HG03108 (cell line): ENCODE data around the gene PPIE.

Experiments used
- ATAC-seq: cut with Tn5 transposase; IDR thresholded peaks from one replicate; pipeline ENCODE4 v1.9.1; 2021; ENCODE audit warnings: moderate library complexity; ENCODE audit not compliant: unreplicated experiment

PPIE gene

GRCh38 chr1:39738622-39739366 lies at the start of gene PPIE:
Gene PPIE, plus strand, starts transcription at chr1:39738882. Its CDS starts 19 bp downstream, at chr1:39738901.
- peak; percentile 81 for ATAC-seq

DNA sequence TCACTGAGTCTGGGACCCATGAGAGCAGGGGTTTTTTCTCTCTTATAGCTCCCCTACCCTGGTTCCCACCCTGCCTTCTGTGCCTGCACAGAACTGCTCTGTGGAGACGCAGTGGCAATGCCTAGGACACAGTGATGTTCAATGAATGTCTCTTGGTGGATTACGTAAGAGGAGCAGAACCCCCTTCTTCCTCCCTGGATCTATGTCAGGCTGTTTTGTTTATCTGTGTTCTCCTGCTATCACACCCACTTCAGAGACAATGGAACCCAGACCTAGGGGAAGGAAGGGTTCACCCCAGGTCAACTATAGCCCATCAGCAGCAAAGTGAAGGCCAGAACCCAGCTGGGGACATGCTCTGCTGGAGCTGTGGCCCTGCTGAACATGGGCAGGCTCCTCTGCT lies 49.5 kb upstream of the PPIE start:
- no peak for ATAC-seq

DNA sequence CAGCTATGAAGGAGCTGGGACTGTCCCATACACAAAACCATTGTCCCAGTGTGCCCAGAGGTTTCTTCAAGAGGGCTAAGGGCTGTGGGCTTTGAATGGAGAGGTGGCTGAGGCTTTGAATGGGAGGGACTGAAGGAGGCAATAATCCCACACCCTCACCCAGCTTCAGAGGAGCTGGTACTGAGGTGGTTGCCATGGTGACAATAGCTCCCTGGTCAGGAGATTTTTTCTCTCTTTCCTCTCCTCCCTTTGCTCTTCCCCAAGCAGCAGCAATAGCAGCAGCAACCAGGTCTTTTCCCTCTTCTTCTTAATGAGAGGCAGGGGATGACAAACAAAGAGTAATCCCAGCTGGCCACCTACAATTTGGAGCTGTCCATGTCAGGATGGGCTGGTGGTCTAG lies 49.0 kb upstream of the PPIE start:
- no peak for ATAC-seq

DNA sequence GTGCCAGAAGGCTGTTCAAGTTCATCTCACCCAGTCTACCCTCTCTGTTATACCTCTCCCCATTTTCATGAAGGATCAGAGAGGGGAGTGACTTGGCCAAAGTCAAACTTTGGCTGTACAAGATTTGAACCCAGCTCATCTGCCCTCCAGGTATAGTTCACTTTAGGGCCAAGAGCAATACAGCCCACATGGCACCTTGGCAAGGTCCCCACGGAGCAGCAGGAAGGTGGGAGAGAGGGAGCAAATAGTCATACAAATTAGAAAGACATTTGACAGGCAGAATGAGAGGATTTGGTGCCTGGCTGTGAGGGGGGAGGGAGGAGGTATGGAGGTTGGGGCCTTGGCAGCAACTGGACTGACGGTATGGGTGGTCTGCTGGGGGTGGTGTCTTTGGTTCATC lies 48.5 kb upstream of the PPIE start:
- no peak for ATAC-seq

DNA sequence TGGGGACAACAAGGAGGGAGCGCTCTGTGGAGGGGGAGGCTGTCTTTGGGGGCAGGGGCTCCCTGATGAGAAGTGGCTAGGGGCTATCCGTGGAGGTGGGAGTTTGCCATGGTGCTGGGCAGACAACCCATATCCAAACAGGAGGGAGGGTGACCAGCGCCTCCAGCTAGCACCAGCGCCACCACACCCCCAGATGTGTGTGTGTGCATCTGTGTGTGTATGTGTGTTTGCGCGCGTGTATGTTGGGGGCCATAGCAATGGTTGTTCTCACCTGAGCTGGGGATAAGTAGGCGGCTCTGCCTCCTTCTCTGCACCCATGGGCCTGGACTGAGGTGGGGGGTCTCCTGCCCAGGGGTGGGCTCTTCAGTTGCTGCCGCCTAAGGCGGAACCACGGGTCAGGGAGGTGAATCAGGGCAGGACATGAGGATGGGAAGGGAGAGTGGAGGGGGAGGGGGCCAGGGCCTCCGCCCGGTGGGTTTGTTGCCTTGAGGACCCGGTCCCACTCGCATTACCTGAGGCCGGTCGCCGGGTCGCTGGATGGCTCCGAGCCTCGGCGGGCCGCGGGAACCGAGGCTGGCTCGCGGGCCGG lies 47.8 kb upstream of the PPIE start:
- no peak for ATAC-seq

- ATAC-seq, result peak; percentile 62
Observed at GRCh38 chr1:39691383-39692151, 47.1 kb upstream of the PPIE start, which contains the start of gene HPCAL4. Gene HPCAL4, minus strand, starts transcription at chr1:39691433. Its CDS starts 6,830 bp downstream, at chr1:39684603.

GRCh38 chr1:39692152-39693074 lies 46.3 kb upstream of the PPIE start:
- no peak for ATAC-seq

DNA sequence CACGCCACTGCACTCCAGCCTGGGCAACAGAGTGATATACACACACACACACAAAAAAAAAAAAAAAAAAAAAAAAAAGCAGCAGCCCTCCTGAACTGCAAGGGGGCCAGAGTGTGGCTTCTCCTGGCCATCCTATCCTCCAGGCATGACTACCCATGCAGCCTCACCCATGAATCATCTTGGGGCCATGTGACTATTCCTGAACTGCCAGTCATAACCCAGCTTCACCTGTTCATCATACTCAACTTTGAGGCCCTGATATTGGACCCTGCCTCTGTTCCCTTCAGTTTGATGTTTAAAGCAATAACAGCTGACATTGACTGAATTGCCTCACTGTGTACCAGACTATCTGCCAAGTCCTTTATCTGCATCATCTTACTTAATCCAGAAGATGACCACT lies 44.7 kb upstream of the PPIE start:
- no peak for ATAC-seq

DNA sequence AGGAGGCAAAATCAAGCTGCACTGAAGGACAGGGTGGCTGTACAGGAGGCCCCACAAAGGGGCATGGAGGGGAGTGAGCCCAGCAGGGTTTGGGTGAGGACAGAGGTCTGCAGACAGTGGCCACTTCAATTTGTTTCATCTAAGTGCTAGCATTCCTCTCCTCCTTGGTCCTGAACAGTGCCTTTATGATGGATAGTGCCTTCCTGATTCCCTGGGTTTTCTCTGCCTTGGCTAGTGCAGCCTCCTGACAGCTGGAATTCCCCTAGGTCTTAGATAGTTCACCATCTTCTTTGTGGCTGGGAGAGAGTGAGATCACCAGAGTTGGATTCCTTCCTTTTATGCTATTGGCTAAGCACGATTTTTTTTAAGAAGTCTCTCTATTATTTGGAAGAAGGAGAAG lies 43.7 kb upstream of the PPIE start:
- no peak for ATAC-seq

GRCh38 chr1:39696448-39696847 lies 42.2 kb upstream of the PPIE start:
- ATAC-seq, result no peak

GRCh38 chr1:39698568-39698967 lies 40.1 kb upstream of the PPIE start:
- ATAC-seq, result no peak

DNA sequence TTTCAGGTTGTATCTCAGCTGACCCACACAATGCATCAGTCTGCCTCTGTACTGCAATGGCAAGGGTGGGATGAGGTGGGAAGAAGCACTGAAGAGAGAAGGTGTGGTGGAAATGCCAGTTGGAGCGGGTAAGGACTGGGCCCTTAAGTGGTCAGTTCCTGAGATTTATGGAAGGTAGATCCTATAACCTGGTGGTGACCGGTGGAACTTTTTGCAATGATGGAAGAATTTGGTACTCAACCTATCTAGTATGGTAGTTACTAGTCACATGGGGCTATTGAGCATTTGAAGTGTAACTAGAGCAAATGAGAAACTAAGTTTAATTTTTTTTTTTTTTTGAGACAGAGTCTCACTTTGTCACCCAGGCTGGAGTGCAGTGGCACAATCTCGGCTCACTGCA lies 39.3 kb upstream of the PPIE start:
- no peak for ATAC-seq

GRCh38 chr1:39700348-39700747 lies 38.3 kb upstream of the PPIE start:
- ATAC-seq, result no peak

DNA sequence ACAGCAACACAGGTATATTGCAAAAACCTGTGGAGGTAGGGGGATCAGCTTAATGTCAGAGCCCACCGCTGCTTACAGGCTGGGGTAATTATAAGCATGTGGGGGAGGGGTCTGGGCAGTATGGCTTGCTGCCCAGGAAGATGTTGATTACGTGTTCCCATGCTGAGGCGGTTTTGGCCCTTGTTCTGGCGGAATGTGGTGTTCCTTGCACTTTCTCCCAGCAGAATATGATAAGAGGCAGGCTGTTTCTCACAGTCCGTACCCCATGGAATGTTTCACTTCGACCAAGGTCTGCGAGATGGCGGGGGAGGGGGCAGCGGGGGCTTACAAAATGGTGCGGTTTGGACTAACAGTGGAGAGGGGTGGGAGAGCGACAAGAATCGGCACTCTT lies 37.6 kb upstream of the PPIE start:
- no peak for ATAC-seq

- no peak for ATAC-seq
Observed at GRCh38 chr1:39704757-39705156, 33.9 kb upstream of the PPIE start.

GRCh38 chr1:39707506-39707905 lies 31.2 kb upstream of the PPIE start:
- no peak for ATAC-seq

- ATAC-seq, result no peak
Observed at GRCh38 chr1:39711104-39711965, 27.3 kb upstream of the PPIE start.

DNA sequence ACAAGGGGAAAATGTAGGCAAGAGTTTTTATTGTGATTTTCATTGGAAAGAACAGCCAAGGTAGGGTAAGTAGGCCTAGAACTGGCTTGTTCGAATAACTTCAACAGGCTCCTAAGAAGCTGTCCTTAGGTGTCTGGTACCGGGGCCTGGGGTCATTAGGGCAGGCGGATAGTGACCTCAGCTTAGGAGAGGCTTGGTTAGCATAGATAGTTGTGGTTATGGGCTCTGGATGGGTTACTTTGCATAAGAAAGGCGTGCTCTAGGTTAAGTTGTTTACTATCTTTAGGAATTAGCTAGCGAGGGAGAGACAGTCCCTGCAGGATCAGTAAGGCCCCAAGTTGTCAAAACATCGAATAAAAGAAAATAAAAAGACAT lies 26.7 kb upstream of the PPIE start:
- no peak for ATAC-seq

DNA sequence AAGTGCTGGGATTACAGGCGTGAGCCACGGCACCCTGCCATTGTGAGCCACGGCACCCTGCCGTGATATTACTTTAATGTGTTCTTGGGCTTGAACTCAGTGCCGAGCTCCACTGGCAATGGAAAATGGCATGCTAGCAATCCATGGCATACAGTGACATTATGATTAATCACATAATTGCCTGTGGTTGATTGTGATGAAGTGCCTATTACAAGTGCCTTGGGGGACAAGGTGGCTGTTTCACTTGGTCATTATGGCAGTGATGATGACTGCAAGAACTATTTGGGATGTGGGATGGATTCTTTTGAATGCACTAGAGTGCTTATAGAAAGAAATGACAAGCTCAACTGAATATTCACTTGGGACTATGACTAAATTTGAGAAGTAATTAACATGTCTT lies 25.1 kb upstream of the PPIE start:
- ATAC-seq, result no peak

DNA sequence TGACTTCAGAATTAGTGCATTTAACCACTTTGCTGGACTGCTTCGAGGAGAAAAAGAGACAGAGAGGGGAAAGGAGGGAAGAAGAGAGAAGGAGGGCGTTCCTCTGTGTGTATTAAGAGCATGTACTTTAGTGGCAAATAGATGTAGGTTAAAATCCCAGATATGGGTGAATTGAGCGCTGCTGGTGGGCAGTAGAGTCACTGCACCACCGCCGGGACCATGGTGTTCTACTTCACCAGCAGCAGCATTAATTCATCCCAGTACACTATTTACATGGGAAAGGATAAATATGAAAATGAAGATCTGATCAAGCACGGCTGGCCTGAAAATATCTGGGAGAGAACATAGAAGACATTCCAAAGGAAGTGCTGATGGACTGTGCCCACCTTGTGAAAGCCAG lies 20.9 kb upstream of the PPIE start:
- ATAC-seq, result no peak
